ENCODE results near the gene GPD1. TPM values are rescaled to one million over a fixed set of nuclear protein-coding genes. Genes with fewer than 3 reads are reported as not detected.

GPD1 gene
- total RNA-seq, 1 donor from 2014 or later: not detected

DNA sequence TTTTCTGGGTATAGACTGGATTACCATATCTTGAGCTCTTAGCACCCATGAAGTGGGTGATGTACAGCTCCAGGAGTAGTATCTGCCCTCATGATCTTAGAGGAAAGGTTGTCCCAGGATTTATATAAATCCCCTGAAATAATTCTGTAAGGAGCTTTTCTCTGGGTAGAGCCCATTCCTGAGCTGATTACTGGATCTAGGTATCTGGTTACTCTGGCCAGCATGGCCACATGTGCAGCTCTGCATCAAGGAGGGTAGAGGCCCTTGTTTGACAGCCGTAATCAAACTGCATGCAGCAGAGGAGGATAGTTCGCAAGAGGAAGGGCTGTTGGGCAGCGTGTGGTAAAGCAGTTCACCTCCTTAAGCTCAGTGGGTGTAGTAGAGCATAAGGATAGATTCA, 16.7 kb downstream of the GPD1 start:
- Histone ChIP-seq H4K20me1 (ENCODE audit: low read depth) (no peaks in the 10 kb centered on the region), H3K4me3 (no peak overlapping the region), H3K27me3 (no peaks in the 10 kb centered on the region), H3K4me2 (no peak overlapping the region), H2AFZ (replicated peaks) (no peak overlapping the region), H3K27ac (no peak overlapping the region), H3K4me1 (no peaks in the 10 kb centered on the region), H3K79me2 (ENCODE audit: low read depth) (no peaks in the 10 kb centered on the region), H3F3A (ENCODE audit: low read depth) (no peaks in the 10 kb centered on the region), H3K36me3 (no peaks in the 10 kb centered on the region), H3K9me3 (ENCODE audit: low read depth) (no peaks in the 10 kb centered on the region), H3K9ac (no peak overlapping the region)
- TF ChIP-seq EZH2phosphoT487 (IDR thresholded peaks at IDR 0.05): no peak
- no peak for DNase-seq (ENCODE audit: low spot score)
- no peak overlapping the region for H3K27ac Mint-ChIP-seq
- H3K9me3 Mint-ChIP-seq: no peaks in the 10 kb centered on the region
- H3K36me3 Mint-ChIP-seq: peaks cover 11% of the 10 kb centered on the region
- no peak overlapping the region for H3K4me3 Mint-ChIP-seq
- peaks cover 15% of the 10 kb centered on the region for H3K4me1 Mint-ChIP-seq
- peaks cover 7% of the 10 kb centered on the region for H3K27me3 Mint-ChIP-seq (ENCODE audit: insufficient read depth, low read depth)

DNA sequence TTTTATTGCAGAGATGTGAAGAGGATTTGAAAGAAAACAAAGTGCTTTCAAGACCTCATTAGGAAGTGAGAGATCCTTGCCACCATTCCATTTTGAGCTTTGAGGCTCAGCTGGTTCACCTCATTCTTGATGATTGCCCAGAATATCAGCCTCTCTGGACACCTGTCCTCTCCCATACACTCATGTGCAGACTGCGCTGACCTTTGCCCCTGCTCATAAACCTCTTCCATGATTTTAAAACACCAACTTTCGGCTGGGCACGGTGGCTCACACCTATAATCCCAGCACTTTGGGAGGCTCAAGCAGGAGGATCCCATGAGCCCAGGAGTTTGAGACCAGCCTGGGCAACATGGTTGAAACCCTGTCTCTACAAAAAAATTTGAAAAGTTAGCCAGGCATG, 17.1 kb downstream of the GPD1 start:
- TF ChIP-seq EZH2phosphoT487 (IDR thresholded peaks at IDR 0.05): no peak
- TF ChIP-seq, protein P1, sequence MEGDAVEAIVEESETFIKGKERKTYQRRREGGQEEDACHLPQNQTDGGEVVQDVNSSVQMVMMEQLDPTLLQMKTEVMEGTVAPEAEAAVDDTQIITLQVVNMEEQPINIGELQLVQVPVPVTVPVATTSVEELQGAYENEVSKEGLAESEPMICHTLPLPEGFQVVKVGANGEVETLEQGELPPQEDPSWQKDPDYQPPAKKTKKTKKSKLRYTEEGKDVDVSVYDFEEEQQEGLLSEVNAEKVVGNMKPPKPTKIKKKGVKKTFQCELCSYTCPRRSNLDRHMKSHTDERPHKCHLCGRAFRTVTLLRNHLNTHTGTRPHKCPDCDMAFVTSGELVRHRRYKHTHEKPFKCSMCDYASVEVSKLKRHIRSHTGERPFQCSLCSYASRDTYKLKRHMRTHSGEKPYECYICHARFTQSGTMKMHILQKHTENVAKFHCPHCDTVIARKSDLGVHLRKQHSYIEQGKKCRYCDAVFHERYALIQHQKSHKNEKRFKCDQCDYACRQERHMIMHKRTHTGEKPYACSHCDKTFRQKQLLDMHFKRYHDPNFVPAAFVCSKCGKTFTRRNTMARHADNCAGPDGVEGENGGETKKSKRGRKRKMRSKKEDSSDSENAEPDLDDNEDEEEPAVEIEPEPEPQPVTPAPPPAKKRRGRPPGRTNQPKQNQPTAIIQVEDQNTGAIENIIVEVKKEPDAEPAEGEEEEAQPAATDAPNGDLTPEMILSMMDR (IDR thresholded peaks at IDR 0.05): no peak
- TF ChIP-seq EZH2 (IDR thresholded peaks at IDR 0.05): no peak
- Histone ChIP-seq H3K9ac (no peak overlapping the region), H3K4me2 (no peak overlapping the region), H3K9me3 (ENCODE audit: low read depth) (no peaks in the 10 kb centered on the region), H4K20me1 (ENCODE audit: low read depth) (no peaks in the 10 kb centered on the region), H2AFZ (replicated peaks) (no peak overlapping the region), H3K27me3 (no peaks in the 10 kb centered on the region), H3K27ac (no peak overlapping the region), H3F3A (ENCODE audit: low read depth) (no peaks in the 10 kb centered on the region), H3K4me3 (no peak overlapping the region), H3K79me2 (ENCODE audit: low read depth) (no peaks in the 10 kb centered on the region), H3K4me1 (no peaks in the 10 kb centered on the region), H3K36me3 (no peaks in the 10 kb centered on the region)
- no peak overlapping the region for H3K4me3 Mint-ChIP-seq
- H3K27ac Mint-ChIP-seq: no peak overlapping the region
- H3K27me3 Mint-ChIP-seq (ENCODE audit: insufficient read depth, low read depth): peaks cover 6% of the 10 kb centered on the region
- peaks cover 11% of the 10 kb centered on the region for H3K36me3 Mint-ChIP-seq
- H3K9me3 Mint-ChIP-seq: no peaks in the 10 kb centered on the region
- DNase-seq (ENCODE audit: low spot score): no peak
- H3K4me1 Mint-ChIP-seq: peaks cover 10% of the 10 kb centered on the region

DNA sequence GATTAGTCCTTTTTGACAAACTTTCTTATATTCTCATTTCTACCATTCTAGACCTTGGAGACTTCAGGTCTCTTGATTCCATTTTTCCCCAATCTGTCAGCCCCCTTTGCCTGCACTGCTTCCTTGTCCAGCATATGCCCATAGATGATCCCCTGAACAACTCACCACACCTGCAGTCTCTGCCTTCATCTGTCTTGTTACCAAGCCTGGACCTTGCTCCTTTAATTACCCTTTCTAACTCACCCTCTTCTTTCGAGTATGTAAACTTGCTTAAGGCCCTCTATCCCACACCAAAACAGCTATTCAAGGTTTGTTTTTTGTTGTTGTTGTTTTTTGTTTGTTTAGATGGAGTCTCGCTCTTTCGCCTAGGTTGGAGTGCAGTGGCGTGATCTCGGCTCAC, 17.8 kb downstream of the GPD1 start:
- Mint-ChIP-seq H3K4me1 (peaks cover 4% of the 10 kb centered on the region), H3K36me3 (peaks cover 11% of the 10 kb centered on the region), H3K4me3 (no peak overlapping the region), H3K27me3 (ENCODE audit: insufficient read depth, low read depth) (peaks cover 5% of the 10 kb centered on the region), H3K27ac (no peak overlapping the region), H3K9me3 (no peaks in the 10 kb centered on the region)
- Histone ChIP-seq H2AFZ (replicated peaks) (no peak overlapping the region), H3K79me2 (ENCODE audit: low read depth) (no peaks in the 10 kb centered on the region), H3F3A (ENCODE audit: low read depth) (no peaks in the 10 kb centered on the region), H4K20me1 (ENCODE audit: low read depth) (no peaks in the 10 kb centered on the region), H3K4me1 (no peaks in the 10 kb centered on the region), H3K4me3 (no peak overlapping the region), H3K9me3 (ENCODE audit: low read depth) (no peaks in the 10 kb centered on the region), H3K4me2 (no peak overlapping the region), H3K36me3 (no peaks in the 10 kb centered on the region), H3K27ac (no peak overlapping the region), H3K27me3 (no peaks in the 10 kb centered on the region), H3K9ac (no peak overlapping the region)
- TF ChIP-seq EZH2phosphoT487 (IDR thresholded peaks at IDR 0.05) (no peak), EZH2 (IDR thresholded peaks at IDR 0.05) (no peak)
- TF ChIP-seq, protein P1 (IDR thresholded peaks at IDR 0.05): no peak
- no peak for DNase-seq (ENCODE audit: low spot score)

DNA sequence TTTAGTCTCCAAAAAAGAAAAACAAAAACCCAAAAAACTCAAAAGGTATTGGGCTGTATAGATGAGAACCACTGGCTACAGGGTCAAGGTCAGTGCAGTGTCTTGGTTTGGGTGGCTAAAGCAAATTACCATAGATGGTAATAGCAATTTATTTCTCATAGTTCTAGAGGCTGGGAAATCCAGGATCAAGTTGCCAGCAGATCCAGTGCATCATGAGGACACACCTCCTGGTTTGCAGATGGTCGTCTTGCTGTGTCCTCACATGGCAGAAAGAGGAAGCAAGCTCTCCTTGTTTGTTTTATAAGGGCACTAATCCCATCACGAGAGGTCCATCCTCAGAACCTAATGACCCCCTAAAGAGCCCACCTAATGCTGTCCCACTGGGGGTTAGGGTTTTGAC, 19.4 kb downstream of the GPD1 start:
- Histone ChIP-seq H3K27ac (no peak overlapping the region), H2AFZ (replicated peaks) (no peak overlapping the region), H4K20me1 (ENCODE audit: low read depth) (no peaks in the 10 kb centered on the region), H3K4me3 (no peak overlapping the region), H3K27me3 (no peaks in the 10 kb centered on the region), H3K9me3 (ENCODE audit: low read depth) (no peaks in the 10 kb centered on the region), H3K79me2 (ENCODE audit: low read depth) (no peaks in the 10 kb centered on the region), H3K9ac (no peak overlapping the region), H3F3A (ENCODE audit: low read depth) (peaks cover 10% of the 10 kb centered on the region), H3K4me1 (no peaks in the 10 kb centered on the region), H3K36me3 (no peaks in the 10 kb centered on the region), H3K4me2 (no peak overlapping the region)
- H3K36me3 Mint-ChIP-seq: peaks cover 14% of the 10 kb centered on the region
- no peaks in the 10 kb centered on the region for H3K9me3 Mint-ChIP-seq
- DNase-seq (ENCODE audit: low spot score): no peak
- H3K4me3 Mint-ChIP-seq: no peak overlapping the region
- H3K27ac Mint-ChIP-seq: no peak overlapping the region
- TF ChIP-seq EZH2 (IDR thresholded peaks at IDR 0.05) (no peak), EZH2phosphoT487 (IDR thresholded peaks at IDR 0.05) (no peak)
- TF ChIP-seq, protein P1 (IDR thresholded peaks at IDR 0.05): no peak
- no peaks in the 10 kb centered on the region for H3K4me1 Mint-ChIP-seq
- H3K27me3 Mint-ChIP-seq (ENCODE audit: insufficient read depth, low read depth): peaks cover 5% of the 10 kb centered on the region
